GM19324 (cell line): ENCODE data around the gene CPO.

ENCODE experiments used
- ATAC-seq: cut with Tn5 transposase; IDR thresholded peaks from one replicate; pipeline ENCODE4 v1.9.1; 2021; ENCODE audit warnings: mild to moderate bottlenecking, moderate library complexity; ENCODE audit not compliant: unreplicated experiment, low FRiP score

CPO gene

DNA sequence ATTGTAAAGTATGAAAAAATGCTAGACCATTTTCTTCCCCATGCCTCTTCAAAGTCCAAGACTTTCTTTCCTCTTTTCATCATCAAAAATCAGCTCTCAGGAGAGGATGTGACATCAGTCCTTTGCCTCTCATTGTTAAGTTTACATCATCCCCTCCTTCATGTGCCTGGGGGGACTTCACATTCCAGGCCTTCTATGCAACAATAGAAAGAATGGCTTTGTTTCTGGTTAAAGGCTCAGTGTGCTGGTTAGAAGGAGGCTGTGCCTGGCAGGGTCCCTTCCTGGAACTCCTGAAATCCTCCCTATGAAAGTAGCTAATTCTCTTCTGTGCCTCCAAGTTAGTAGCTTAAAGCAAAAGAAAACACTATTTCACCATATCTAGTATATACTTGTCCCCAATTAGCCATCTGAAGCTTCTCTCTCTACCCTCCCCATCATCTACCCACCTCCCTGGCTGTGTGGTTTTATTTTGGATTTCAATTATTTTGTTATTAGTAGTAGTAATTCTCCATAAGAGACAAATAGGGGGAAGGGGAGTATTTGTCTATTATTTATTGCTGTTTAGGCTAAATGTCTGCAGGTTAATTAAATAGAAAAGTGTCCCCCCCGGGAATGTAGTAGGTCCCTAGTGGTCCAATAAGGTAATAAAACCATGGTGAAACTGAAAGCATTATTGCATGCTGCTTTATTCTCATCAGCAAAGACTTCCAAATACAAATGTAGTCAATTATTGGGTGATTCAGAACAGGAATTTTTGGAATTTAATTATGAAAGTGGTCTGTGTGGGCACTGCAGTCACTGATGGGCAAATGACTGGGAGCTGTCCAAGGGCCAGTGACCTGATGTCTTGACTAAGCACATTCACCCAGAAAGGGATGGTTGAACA lies 69.0 kb downstream of the CPO start:
- no peak for ATAC-seq

DNA sequence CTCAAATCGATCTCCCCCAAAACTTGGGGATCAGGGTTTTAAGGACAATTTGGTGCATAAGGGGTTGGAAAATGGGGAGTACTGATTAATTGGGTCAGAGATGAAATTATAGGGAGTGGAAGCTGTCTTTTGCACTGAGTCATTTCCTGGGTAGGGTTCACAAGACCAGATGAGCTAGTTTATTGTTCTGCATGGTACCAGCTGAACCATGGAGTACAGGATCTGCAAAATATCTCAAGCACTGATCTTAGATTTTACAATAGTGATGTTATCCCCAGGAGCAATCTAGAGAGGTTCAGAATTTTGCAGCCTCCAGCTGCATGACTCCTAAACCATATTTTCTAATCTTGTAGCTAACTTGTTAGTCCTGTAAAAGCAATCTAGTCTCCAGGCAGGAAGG lies 73.1 kb downstream of the CPO start:
- no peak for ATAC-seq

DNA sequence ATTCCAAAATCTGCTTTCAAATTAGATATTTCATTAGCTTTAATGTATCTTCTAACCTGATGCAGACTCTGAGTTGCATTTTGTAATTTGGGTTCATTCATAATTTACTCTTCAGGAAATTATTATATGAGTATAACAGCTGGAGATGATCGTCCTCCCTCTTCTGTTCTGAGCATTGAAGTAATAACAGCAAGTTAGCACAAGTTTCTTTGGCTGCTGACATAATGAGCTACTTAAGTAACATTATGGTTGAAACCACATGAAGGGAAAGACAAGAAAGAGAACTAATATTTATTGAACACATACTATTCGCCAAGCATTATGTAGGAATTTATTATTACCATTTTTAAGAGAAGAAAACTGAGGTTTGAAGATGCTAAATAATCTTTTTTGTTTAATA lies 75.1 kb downstream of the CPO start:
- no peak for ATAC-seq

DNA sequence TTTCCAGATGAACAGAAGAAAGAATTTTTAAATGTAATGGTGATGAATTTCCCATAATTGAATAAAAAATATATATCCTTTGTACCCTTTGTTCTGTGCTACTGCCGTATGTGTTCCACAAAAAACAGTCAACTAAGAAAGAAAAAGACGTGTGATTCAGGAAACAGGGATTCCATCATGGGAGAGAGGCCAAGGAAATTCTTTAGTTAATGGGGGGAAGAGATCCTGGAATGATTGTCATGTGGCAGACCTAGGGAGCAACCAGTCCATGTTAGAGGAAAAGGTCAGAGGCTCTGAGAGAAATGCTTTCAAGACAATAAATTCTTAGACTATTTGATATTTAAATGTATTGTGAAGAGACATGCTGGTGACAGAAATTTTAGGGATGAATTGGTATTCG lies 76.6 kb downstream of the CPO start:
- no peak for ATAC-seq
